PC-9 (cell line): ENCODE data around the gene IGSF21.

Experiments used
- EZH2 ChIP-seq: fragments of 200-600 bp; sonication (generic); IDR thresholded peaks from 2 replicates; pipeline ENCODE4 v1.8.0; 2017; ENCODE audit warnings: antibody characterized with exemption, low read depth
- TF ChIP-seq, protein P1 (sequence below): fragments of 200-600 bp; sonication (generic); conservative IDR thresholded peaks from 2 replicates; pipeline ENCODE4 v1.6.1; 2017; ENCODE audit warnings: mixed run types, antibody characterized with exemption, mild to moderate bottlenecking, moderate library complexity

DNA sequence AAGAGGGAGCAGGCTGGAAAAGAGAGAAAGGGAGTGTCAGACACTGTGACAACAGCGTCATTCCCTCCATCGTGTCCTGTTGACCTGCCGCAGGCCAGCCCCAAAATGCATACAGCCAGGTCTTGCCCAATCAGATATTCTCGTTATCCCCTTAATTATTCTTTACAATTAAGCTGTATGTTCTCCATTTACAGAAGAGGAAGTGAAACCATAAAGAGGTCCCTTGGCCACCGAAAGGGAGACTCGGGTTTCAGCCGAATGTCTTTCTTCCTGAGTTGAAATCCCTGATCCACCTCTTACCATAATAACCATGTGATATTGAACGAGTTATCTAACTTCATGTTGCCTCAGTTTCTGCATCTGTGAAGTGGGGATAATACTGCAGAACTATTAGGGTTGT lies 70.5 kb downstream of the IGSF21 start:
- TF ChIP-seq, protein P1, sequence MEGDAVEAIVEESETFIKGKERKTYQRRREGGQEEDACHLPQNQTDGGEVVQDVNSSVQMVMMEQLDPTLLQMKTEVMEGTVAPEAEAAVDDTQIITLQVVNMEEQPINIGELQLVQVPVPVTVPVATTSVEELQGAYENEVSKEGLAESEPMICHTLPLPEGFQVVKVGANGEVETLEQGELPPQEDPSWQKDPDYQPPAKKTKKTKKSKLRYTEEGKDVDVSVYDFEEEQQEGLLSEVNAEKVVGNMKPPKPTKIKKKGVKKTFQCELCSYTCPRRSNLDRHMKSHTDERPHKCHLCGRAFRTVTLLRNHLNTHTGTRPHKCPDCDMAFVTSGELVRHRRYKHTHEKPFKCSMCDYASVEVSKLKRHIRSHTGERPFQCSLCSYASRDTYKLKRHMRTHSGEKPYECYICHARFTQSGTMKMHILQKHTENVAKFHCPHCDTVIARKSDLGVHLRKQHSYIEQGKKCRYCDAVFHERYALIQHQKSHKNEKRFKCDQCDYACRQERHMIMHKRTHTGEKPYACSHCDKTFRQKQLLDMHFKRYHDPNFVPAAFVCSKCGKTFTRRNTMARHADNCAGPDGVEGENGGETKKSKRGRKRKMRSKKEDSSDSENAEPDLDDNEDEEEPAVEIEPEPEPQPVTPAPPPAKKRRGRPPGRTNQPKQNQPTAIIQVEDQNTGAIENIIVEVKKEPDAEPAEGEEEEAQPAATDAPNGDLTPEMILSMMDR = no peak
- TF ChIP-seq EZH2 = no peak
